Activated CD8-positive, alpha-beta memory T cell treated with anti-CD3 and anti-CD28 coated beads, Interleukin-2, amount 50 U/mL, for 1 hour (primary cell): ENCODE data around the gene LGALS9.
"Not testable (repeated sequence)": the region's sequence is repeated elsewhere in the genome, so short reads cannot be mapped to it uniquely, and the experiment has no call there.

Experiments used
- DNase-seq: peaks from one replicate; pipeline ENCODE4 v3.0.0-alpha.2; 2020; ENCODE audit errors: extremely low read depth

The LGALS9 gene

DNA sequence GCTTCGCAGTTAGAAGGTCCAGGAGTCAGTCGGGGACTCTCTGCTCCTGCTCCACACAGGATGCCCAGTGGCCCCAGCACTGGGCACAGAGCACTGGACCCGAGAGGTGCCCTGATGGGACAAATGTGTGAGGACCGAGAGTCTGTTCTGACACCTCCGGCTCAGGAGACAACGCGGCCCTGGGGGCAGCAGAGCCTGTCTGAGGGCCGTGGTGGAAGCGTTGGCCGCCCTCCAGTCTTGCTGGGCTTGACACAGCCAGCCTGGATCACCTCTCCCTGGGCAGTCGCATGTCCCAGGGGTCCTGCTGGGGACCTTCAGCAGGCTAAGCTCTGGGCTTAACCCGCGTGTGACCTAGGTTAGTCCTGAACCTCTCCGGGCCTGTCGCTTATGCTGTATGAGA lies 23.1 kb downstream of the LGALS9 start:
- DNase-seq, result no peak

DNA sequence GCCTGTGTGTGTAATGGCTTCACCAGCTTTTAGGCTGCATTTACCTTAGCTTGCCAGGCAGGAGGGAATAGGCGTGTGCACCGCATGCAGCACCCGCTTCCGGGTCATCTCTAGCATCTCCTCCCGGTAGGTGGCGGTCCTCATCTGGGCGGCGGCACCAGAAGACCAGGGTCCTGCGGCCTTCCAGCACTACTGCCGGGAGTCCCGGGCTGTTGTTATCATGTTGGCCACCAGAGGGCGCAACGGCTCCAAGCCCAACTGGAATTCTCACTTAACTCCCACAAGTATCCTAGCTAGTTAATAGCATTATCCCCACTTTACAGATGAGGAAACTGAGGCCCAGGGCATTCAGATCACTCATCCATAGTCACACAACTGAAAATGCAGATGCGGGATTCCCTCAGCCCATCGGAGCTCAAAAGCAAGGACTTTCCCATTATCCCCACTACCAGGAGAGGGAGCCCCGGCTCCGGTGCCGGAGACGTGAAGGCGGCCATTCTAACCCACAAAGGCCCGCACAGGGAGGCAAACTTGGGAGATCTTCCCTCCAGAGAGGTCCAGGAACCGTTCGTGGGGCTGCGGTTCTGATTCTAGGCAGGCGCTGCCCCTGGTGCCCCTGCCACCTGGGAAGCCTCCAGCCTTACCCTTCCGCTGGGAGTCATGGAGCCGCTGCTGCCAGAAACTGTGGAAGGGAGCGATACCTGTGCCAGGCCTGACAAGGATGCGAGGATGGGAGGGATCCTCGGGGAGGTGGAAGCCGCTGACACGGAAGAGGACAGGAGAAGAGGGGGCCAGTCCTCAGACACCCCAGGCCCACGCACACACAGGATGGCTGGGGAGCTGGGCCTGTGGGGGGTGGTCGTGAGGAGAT lies 23.9 kb downstream of the LGALS9 start:
- no peak for DNase-seq

DNA sequence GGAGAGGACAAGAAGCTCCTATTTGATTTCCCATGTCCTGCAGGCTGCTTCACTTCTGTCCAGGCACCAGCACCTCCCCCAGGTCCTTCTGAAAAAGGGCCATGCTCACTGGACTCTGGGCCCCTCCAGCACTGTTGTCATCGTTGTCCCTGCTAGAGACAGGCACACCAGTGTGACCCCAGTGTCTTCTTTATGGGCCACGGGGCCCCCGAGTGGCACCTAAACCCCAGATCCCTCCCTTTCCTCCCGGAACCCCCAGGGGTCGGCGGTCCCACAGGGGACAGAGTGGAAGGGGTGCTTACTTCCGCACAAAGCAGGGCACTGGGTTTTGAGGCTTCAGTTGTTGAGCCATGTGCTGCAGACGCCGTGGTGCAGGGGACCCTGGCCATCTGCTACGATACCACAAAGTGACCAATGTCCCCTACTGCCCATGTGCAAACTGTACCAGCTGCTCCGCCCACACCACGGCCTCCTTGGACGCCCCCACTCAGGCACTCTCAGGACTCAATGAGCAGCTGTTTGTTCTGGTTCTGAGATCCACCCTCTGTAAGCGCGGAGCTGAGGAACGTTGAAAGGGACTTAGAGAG lies 24.6 kb downstream of the LGALS9 start:
- not testable (repeated sequence) for DNase-seq

DNA sequence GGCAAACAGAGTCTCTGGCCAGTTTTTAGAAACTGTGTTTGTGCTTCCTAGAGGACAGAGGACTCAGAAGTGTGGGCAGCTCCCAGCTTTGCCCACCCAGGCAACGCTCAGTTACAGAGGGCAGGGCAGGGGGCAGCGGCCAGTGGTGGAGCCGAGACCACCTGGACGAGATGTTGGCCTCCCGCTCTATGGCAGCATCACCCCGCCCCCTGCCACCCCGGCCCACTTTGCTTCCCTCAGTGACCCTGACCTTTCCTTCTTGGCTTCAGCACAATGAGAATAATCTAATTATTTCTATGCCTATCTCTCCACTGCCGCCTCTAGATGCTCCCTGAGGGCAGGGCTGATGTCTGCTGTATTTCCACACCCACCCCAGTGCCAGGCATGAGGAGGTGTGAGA lies 25.6 kb downstream of the LGALS9 start:
- not testable (repeated sequence) for DNase-seq

DNA sequence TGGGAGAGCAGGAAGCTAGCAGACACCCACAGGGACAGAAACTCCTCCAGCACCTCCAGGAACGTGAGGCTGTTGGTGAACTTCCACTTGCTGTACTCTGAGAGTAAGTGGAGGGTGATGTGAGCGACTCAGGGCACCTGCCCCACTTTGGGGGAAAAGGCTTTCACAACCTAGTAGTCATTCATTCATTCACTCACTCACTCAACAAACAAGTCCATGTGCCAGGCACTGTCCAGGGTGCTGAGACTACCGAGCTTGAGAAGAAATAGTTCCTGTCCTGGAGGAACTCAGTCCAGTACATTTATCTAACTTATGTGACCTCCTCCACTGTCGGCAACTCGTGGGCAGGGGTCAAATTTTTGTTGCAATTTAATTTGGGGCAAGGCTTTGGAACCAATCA lies 26.6 kb downstream of the LGALS9 start:
- DNase-seq, result no peak

DNA sequence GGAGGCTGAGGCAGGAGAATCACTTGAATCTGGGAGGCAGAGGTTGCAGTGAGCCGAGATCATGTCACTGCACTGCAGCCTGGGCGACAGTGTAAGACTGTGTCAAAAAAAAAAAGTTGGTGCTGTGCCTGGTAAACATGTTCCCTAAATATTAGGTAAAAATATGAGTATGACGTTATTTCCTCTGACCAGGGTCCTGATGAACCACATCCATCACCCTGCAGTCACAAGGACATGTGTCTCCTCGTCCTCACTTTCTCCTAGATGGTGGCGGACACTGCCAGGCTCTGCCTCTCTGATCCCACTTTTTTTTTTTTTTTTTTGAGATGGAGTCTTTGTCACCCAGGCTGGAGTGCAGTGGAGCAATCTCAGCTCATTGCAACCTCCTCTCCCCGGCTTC lies 28.7 kb downstream of the LGALS9 start:
- no peak for DNase-seq

DNA sequence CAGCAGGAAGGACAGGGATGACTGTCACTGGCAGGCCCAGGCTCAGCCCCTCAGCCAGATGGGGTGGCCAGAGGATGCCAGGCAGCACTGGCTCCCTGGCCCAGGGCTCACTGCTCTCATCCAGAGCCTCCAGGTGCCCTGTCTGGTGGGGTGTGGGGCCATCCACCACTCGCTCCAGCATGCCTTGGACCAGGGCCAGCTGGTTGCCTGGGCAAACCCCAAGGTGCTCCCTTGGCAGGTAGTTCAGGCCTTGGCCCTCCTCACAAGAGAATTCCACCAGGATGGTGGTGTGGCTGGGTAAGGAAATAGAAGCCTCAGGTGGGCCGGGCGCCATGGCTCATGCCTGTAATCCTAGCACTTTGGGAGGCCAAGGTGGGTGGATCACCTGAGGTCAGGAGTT lies 29.4 kb downstream of the LGALS9 start:
- DNase-seq, result no peak

DNA sequence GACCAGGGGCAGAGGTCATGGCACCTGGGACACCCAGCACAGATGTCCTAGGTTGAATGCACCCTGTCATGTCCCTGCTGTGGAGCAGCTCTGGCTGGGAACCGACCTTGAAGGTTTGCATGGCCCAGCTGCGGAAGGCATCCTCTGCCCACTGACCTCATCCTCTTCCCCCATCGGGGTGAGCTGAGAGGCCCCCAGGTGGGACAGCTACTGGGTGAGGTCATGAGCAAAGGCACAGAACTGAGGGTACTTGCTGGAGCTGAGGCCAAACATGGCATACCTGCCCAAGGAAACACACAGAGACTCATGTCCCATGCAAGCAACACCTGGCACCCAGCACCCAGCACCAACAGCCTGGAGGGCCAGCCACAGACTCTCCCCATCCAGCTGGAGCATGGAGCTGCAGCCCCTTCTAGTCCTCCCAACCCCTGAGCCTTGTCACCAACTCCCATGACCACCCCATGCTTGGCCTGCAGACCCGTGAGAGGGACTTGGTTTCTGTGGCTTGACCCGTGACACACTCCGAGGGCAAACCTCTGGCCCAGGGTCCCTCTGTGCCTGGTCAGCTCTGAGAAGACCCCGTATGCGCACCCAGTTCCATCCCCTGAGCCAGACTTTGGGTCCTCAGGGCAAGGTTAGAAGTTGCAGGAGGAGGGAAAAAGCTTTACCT lies 33.1 kb downstream of the LGALS9 start:
- DNase-seq, result no peak

DNA sequence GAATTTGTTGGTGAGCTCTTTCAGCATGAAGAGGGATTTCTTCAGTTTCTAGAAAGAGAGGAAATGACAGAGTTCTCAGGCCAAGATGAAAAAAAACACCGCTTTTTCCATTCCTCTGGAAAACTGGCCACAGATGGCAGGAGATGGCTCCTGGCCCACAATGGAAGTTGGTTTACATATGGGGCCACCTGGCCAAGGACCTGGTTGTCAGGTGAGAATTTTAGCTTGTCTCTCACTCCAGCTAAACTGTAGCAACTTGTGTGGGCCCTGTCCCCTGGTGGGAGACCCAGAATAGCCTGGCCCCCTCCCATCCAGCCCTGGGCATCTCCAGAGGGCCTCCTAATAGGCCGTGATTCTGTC lies 33.6 kb downstream of the LGALS9 start:
- DNase-seq, result no peak

DNA sequence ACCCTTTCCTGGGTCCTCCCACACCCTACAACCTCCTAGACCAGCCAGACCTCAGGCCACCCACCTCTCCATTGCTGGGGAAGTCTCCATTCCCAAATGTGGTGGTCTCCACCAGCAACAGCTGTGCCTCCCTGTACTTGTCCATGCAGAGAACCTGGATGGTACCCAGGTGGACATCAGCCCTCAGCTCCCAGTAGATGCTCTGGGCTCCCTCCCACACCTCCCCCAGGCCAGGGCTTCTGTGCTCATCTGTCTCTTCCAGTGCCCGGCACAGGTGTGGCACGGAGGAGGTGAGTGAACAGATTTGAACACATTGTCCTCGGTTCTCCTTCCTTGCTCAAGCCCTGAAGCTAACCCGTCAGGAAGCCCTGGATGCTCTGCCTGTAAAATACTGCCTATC lies 34.6 kb downstream of the LGALS9 start:
- DNase-seq, result no peak

DNA sequence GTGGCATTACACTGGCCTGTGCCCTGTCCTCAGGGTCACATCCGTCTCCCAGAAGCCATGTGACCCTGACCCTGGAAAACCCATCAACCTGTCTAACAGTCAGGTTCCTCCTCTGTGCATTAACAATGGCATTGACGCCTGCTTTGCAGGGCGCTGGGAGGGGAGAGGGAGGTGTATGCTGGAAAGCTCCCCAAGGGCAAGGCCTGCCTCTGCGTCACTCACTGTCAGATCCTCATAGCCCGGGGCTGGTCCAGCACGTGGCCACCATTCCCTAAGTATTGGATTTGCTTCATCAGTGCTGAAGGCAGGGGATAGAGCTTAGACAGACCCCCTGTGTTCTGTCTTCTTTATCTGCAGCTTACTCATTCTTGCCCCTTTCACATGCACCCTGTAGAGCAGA lies 35.3 kb downstream of the LGALS9 start:
- DNase-seq, result not testable (repeated sequence)

DNA sequence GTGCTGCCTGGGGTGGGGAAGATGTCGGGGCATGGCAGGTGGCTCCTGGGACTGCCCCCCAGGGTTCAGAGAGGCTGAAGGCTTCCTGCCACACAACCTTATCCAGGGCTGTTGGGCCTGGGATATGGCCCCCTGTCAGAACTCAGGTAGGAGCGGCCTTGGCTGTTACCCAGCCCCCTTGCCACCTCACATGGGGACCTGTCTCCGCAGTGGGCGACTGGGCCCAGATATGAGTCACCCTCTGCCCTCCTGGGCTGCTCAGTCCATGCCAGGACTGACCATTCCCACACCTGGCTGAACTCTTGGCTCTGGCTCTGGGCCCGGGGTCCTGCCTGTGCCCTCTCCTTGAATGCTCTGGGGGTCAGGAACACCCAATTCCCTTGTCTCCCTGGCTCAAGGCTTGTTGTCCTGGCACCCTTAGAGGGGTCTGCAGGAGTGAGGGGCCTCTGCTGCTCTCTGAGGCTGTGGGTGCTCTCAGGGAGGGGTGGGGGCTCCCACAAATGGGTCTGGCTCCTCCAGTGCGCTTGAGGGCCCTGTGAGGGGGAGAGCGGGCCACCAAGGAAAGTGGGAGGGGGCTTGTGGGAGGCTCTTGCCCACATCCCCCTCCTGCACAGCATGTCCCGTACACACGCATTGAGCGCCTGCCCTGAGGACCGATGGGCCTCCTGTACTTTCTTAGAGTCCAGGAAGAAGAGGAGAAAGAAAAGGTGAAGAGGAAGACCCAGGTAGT lies 36.0 kb downstream of the LGALS9 start:
- DNase-seq, result no peak

DNA sequence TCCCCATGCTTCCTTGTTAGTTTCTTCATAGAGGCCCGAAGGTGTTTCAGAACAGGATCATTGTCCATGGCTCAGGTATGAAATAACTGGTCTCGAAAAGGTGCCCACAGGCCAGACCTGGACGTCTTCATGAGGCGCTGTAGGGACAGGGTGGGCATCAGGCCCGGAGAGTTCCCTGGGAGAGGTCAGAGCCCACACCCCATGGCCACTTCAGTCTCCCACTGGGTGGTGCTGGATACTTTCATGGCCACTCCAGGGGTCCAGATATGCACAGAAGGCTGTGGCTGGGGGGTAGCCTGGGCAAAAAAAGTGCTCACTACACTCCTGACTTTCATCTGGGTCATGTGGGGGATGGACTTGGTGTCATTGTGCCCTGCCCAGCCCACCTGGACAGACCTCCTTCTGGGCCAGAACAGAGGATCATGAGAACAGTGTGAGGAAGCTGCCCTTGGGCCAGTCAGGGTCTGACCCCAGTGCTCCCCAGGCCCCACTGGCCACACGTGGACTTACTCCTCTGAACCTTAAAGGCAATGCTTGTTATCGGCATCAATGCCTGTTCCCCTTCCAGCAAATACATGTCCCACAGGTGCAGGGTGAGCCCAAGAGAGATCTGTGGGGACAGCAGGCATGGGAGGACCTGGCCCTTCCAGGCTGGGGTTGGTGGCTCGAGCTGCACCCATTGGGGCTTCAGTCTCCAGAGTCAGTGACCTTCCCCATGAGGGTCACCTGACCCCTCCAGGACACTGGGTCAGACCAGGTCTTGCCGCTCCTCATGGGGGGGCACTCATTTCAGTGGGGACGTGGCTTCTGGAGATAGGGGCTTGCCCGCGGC lies 36.9 kb downstream of the LGALS9 start:
- no peak for DNase-seq

DNA sequence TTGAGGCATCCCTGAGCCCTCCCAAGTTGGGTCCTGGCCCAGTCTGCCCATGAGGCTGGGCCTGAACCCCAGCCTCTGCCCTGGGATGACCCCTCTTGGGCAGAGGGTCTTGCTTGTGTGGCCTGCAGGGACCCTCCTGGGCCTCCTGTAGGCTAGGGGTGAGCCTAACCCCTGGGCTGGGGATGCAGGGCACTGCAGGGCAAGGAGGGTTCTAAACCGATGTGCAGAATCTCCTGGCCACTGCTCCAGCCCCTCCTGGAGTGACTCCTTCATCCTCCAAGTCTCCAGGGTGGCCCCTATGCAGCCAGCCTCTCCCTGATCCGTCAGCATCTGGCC lies 37.5 kb downstream of the LGALS9 start:
- DNase-seq, result no peak

DNA sequence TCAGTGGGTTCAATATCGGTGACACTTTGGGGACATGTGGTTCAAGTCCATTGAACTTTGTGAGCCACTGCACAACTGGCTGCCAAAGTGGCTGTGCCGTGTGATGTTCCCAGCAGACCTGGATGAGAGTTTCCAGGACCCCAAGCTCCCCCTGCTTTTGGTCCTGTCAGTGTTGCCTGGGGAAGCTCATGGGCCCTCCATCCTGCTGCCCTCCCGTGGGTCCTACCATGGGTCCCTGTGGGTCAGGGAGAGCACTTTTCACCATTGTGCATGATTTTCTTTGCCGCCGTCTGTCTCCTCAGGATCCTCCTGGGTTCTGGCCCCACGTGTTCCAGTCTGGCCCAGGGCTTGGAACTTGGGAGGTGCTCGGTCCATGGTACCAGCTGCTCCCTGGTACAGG lies 38.1 kb downstream of the LGALS9 start:
- DNase-seq, result no peak

DNA sequence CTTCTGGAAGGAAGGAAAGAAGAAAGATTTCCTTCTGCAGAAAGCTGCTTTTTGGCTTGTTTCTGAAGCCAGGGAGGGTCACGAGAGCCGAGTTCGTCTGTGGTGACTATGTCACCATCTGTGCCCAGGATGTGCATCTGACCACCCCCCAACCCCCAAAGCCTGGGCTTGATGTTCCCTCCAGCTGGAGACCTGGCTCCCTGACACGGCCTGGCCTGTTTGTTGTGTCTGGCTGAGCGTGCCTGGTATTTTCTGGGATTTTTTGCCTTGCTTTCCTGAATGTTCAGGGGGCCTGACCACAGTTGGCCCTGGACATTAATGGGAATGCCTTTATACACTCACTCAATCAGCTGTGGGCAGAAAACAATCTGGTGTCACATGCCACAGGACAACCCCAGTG lies 38.9 kb downstream of the LGALS9 start:
- DNase-seq, result no peak

DNA sequence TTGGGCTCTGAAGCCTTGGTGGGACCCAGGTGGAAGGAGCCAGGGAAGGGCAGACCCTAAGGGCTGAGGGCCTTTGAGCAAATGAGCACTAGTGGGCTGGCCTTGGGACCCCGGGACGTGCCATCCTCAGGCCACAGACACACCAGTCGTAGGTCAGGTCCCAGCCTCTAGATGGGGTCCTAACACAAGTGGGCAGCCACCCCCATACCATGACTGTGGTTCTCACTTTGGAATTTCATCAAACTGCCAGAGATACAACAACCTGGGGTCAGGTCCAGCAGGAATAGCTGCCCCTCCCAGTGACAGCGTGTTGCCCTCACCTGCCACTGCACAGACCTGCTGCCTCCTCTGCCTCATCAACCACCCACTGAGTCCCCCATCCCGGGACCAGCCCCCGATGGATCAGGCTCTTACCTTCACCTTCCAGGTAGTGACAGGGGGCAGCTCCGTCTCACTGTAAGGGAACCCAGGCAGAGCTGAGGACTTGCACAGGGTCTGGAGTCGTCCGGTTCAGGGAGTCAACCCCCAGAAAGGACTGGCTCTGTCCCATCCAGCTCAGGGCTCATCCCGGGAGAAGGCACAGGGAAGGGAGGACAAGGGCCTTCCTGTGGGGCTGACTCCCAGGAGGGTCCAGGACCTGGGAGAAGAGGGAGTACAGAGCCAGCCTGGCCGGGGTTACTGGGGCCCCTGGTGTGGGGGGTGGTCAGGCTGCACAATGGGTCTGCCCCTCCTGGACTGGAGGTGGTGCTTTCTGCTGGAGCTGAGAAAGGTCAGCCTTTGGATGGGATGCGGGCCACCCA lies 40.0 kb downstream of the LGALS9 start:
- no peak for DNase-seq

DNA sequence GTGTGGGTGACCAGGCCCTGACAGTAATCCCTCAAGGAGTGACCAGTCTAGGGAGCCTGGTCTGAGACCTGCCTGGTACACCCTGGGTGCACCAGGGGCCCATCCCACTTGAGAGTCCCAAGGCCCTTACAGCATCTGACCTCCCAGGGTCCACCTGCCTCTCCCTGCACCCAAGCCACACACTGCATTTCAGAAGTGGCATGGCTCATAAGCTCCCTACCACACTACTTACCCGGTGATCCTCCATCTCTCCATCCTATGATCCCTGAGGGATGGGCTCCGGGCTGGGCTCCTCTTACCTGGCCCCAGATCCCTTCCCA lies 40.6 kb downstream of the LGALS9 start:
- DNase-seq, result no peak

DNA sequence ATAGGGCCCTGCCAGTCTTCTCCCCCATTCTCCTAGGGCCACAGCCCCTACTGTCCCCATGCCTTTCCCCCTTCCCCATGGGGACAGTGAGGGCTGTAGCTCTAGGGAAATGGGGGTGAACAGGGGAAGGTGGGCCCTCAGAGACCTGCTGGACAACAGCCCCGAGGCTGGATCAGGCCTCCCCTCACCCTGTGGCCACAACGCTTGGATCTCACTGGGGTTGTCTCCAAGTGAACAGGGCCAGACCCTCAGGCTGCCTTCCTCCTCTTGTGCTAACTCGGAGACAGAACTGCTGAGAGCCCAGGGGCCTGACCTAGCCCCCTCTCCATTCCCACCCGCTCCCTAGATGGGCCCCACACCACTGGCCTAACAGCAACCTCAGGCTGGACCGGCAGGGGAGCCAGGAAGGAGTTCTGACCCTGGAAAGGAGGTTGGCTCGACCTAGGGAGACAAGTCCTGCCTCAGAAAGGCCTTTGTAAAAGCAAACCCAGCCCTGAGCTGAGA lies 41.0 kb downstream of the LGALS9 start:
- not testable (repeated sequence) for DNase-seq

DNA sequence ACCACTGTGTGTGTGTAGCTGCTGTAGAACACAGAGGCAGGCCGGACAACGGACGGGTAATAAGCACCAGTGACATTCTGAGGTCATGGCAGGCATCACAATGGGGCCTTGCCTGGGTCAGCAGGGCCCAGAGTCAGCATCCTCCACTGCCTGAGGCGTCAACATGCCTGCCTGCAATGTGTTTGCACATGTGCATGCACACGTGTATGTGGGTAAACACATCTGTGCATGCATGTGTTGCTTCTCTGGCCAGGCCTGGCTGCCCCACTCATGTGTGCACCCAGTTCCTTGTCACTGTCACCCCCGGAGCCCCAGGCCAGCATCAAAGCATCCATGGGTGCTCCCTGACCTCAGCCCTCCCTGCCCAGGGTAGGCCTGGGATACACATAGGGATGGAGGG lies 43.3 kb downstream of the LGALS9 start:
- no peak for DNase-seq

DNA sequence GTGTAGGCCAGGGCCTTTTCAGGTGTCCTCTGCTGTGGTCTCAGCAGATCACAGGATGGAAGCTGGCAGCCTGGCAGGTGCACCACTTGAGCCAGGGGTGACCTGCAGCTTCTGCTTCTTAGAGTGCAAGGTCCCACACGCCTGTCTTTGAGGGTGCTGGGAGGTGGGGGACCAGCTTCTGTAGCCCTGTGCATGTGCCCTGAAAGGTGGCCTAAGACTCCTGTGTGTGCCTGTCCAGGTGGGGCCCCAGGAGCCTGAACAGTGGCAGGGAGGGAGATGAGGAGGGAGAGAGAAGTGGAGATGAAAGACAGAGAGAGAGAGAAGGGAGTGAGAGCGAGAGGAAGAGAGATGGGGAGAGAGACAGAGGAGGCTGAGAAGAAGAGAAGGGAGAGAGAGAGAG lies 46.2 kb downstream of the LGALS9 start:
- DNase-seq, result no peak
